HG02798 (cell line): ENCODE data around the gene VWA8.
"Not testable (repeated sequence)": the region's sequence is repeated elsewhere in the genome, so short reads cannot be mapped to it uniquely, and the experiment has no call there.

ENCODE experiments used
- ATAC-seq: cut with Tn5 transposase; IDR thresholded peaks from one replicate; pipeline ENCODE4 v1.9.1; 2021; ENCODE audit warnings: mild to moderate bottlenecking; ENCODE audit not compliant: unreplicated experiment, poor library complexity

Gene VWA8

GRCh38 chr13:41658057-41658661 lies 302.8 kb downstream of the VWA8 start:
- no peak for ATAC-seq

GRCh38 chr13:41655997-41656396 lies 304.9 kb downstream of the VWA8 start:
- ATAC-seq, result no peak

GRCh38 chr13:41654796-41655195 lies 306.1 kb downstream of the VWA8 start:
- ATAC-seq, result no peak

GRCh38 chr13:41652735-41653361 lies 308.1 kb downstream of the VWA8 start:
- ATAC-seq, result no peak

- ATAC-seq, result no peak
These were observed 309.4 kb downstream of the VWA8 start for GRCh38 chr13:41651413-41652058.

- no peak for ATAC-seq
These were observed 310.2 kb downstream of the VWA8 start for GRCh38 chr13:41650706-41651105.

GRCh38 chr13:41649659-41650058 lies 311.2 kb downstream of the VWA8 start:
- ATAC-seq, result no peak

GRCh38 chr13:41648314-41648935 lies 312.5 kb downstream of the VWA8 start:
- ATAC-seq, result no peak

- ATAC-seq, result not testable (repeated sequence)
These were observed 313.1 kb downstream of the VWA8 start for GRCh38 chr13:41647699-41648313.

- no peak for ATAC-seq
These were observed 315.6 kb downstream of the VWA8 start for GRCh38 chr13:41645331-41645730.

GRCh38 chr13:41644742-41645141 lies 316.2 kb downstream of the VWA8 start:
- ATAC-seq, result no peak

- no peak for ATAC-seq
These were observed 317.4 kb downstream of the VWA8 start for GRCh38 chr13:41643507-41643906.

GRCh38 chr13:41641961-41642360 lies 318.9 kb downstream of the VWA8 start:
- ATAC-seq, result no peak

GRCh38 chr13:41641429-41641828 lies 319.5 kb downstream of the VWA8 start:
- ATAC-seq, result no peak

GRCh38 chr13:41639955-41640780 lies 320.7 kb downstream of the VWA8 start:
- no peak for ATAC-seq

GRCh38 chr13:41639237-41639904 lies 321.5 kb downstream of the VWA8 start:
- no peak for ATAC-seq

- no peak for ATAC-seq
These were observed 323.3 kb downstream of the VWA8 start for GRCh38 chr13:41637586-41637985.

GRCh38 chr13:41637032-41637431 lies 323.9 kb downstream of the VWA8 start:
- not testable (repeated sequence) for ATAC-seq

- ATAC-seq, result not testable (repeated sequence)
These were observed 324.3 kb downstream of the VWA8 start for GRCh38 chr13:41636590-41636989.
